OCI-LY1 (cell line): Measurements from ENCODE around the gene LSAMP.

Source experiments
- H2AFZ ChIP-seq: fragments of 200-600 bp; sonication (generic), shearing (Covaris generic); 2 replicates; pipeline ENCODE4 v1.6.0; 2014; ENCODE audit warnings: antibody characterized with exemption, mild to moderate bottlenecking, low read length
- H3F3A ChIP-seq: fragments of 200-600 bp; sonication (generic), shearing (Covaris generic); 2 replicates; pipeline ENCODE4 v1.6.0; 2014; ENCODE audit warnings: mild to moderate bottlenecking, antibody characterized with exemption, low read length, moderate library complexity; ENCODE audit not compliant: insufficient read depth
- H3K27ac ChIP-seq: fragments of 200-600 bp; sonication (generic); 2 replicates; pipeline ENCODE4 v1.5.1; 2014; ENCODE audit warnings: low read length, mixed run types, mild to moderate bottlenecking, low read depth; ENCODE audit not compliant: poor library complexity, severe bottlenecking
- H3K27me3 ChIP-seq: fragments of 200-600 bp; sonication (generic); 2 replicates; pipeline ENCODE4 v1.6.0; 2014; ENCODE audit warnings: antibody characterized with exemption, mild to moderate bottlenecking, low read length, moderate library complexity; ENCODE audit not compliant: insufficient read depth
- H3K36me3 ChIP-seq: fragments of 200-600 bp; sonication (generic); 2 replicates; pipeline ENCODE4 v1.6.1; 2014; ENCODE audit warnings: mild to moderate bottlenecking, antibody characterized with exemption, low read length, moderate library complexity, mixed read lengths; ENCODE audit not compliant: insufficient read depth
- H3K4me1 ChIP-seq: fragments of 200-600 bp; sonication (generic); 2 replicates; pipeline ENCODE4 v1.5.1; 2014; ENCODE audit warnings: mild to moderate bottlenecking, low read length, moderate library complexity; ENCODE audit not compliant: insufficient read depth, severe bottlenecking
- H3K4me2 ChIP-seq: fragments of 200-600 bp; sonication (generic), shearing (Covaris generic); 2 replicates; pipeline ENCODE4 v1.6.1; 2014; ENCODE audit warnings: low read length
- H3K4me3 ChIP-seq: fragments of 200-600 bp; sonication (generic); 2 replicates; pipeline ENCODE4 v1.5.1; 2014; ENCODE audit warnings: low read length, low read depth, mild to moderate bottlenecking, mixed read lengths; ENCODE audit not compliant: poor library complexity, severe bottlenecking
- H3K79me2 ChIP-seq: fragments of 200-600 bp; shearing (Covaris generic); 2 replicates; pipeline ENCODE4 v1.6.1; 2016; ENCODE audit warnings: mixed run types, low read length, mixed read lengths; ENCODE audit not compliant: insufficient read depth
- H3K9ac ChIP-seq: fragments of 200-600 bp; sonication (generic), shearing (Covaris generic); 2 replicates; pipeline ENCODE4 v1.6.1; 2014; ENCODE audit warnings: mild to moderate bottlenecking, low read length, mixed read lengths
- H3K9me2 ChIP-seq: fragments of 200-600 bp; sonication (generic), shearing (Covaris generic); 2 replicates; pipeline ENCODE4 v1.6.1; 2014; ENCODE audit warnings: low read depth, mild to moderate bottlenecking, low read length, mixed read lengths
- H3K9me3 ChIP-seq: fragments of 200-600 bp; shearing (Covaris generic); 2 replicates; pipeline ENCODE4 v1.6.1; 2014; ENCODE audit warnings: low read length, mixed read lengths
- H4K20me1 ChIP-seq: fragments of 200-600 bp; sonication (generic), shearing (Covaris generic); 2 replicates; pipeline ENCODE4 v1.6.0; 2016; ENCODE audit warnings: mild to moderate bottlenecking, low read length; ENCODE audit not compliant: insufficient read depth
- CTCF ChIP-seq: fragments of 200-600 bp; sonication (generic), shearing (Covaris generic); IDR thresholded peaks from 2 replicates; pipeline ENCODE4 v1.5.1; 2017; ENCODE audit warnings: mild to moderate bottlenecking, antibody characterized with exemption, low read length, moderate library complexity, mixed read lengths
- EZH2 ChIP-seq: fragments of 200-600 bp; sonication (generic), shearing (Covaris generic); IDR thresholded peaks from 2 replicates; pipeline ENCODE4 v1.8.0; 2017; ENCODE audit warnings: borderline replicate concordance, mixed run types, mild to moderate bottlenecking, antibody characterized with exemption, low read length, moderate library complexity, mixed read lengths

LSAMP gene

GRCh38 chr3:116186049-116186448 lies 259.2 kb downstream of the LSAMP start:
- Histone ChIP-seq H3K9me3 (no peaks in the 10 kb centered on the region), H3K79me2 (no peaks in the 10 kb centered on the region), H3K9me2 (no peaks in the 10 kb centered on the region), H3K4me2 (no peak overlapping the region), H3K9ac (no peak overlapping the region), H3F3A (no peaks in the 10 kb centered on the region), H3K27me3 (no peaks in the 10 kb centered on the region), H3K27ac (no peak overlapping the region), H3K4me3 (no peak overlapping the region), H3K36me3 (no peaks in the 10 kb centered on the region), H2AFZ (no peak overlapping the region), H4K20me1 (no peaks in the 10 kb centered on the region), H3K4me1 (no peaks in the 10 kb centered on the region)
- no peak for TF ChIP-seq EZH2
- TF ChIP-seq CTCF: no peak

GRCh38 chr3:116181159-116181558 lies 264.1 kb downstream of the LSAMP start:
- Histone ChIP-seq H3K79me2 (no peaks in the 10 kb centered on the region), H3K27me3 (no peaks in the 10 kb centered on the region), H3K9ac (no peak overlapping the region), H3K9me3 (no peaks in the 10 kb centered on the region), H4K20me1 (no peaks in the 10 kb centered on the region), H3K4me3 (no peak overlapping the region), H3F3A (no peaks in the 10 kb centered on the region), H2AFZ (no peak overlapping the region), H3K36me3 (no peaks in the 10 kb centered on the region), H3K4me2 (no peak overlapping the region), H3K9me2 (no peaks in the 10 kb centered on the region), H3K4me1 (no peaks in the 10 kb centered on the region), H3K27ac (no peak overlapping the region)
- TF ChIP-seq CTCF (no peak), EZH2 (no peak)

- H3K79me2 ChIP-seq: no peaks in the 10 kb centered on the region
- no peak for TF ChIP-seq CTCF
- TF ChIP-seq EZH2: no peak
- H3K36me3 ChIP-seq: no peaks in the 10 kb centered on the region
- H3K9ac ChIP-seq: no peak overlapping the region
- no peaks in the 10 kb centered on the region for H3K9me3 ChIP-seq
- H3F3A ChIP-seq: no peaks in the 10 kb centered on the region
- no peaks in the 10 kb centered on the region for H3K27me3 ChIP-seq
- no peaks in the 10 kb centered on the region for H3K4me1 ChIP-seq
- H3K27ac ChIP-seq: no peak overlapping the region
- H3K9me2 ChIP-seq: no peaks in the 10 kb centered on the region
- no peak overlapping the region for H3K4me3 ChIP-seq
- no peak overlapping the region for H2AFZ ChIP-seq
- no peaks in the 10 kb centered on the region for H4K20me1 ChIP-seq
- no peak overlapping the region for H3K4me2 ChIP-seq
These were observed 266.2 kb downstream of the LSAMP start for GRCh38 chr3:116179091-116179490.
